Smooth muscle cell (in vitro differentiated cells): ENCODE results near the gene FHIT. TPM values are rescaled to one million over a fixed set of nuclear protein-coding genes. Genes with fewer than 3 reads are reported as not detected.
A peak's percentile ranks its signal among the peaks of the same experiment; 100 is the strongest.
"Not testable (repeated sequence)": the region's sequence is repeated elsewhere in the genome, so short reads cannot be mapped to it uniquely, and the experiment has no call there.

Experiments used
- DNase-seq: peaks from one replicate; lab custom pipeline; 2025; ENCODE audit not compliant: unreplicated experiment; lab: John Stamatoyannopoulos, UW
- H2AFZ ChIP-seq: fragments of 200-600 bp; sonication (generic); 2 replicates; pipeline ENCODE4 v1.6.0; 2016; ENCODE audit warnings: antibody characterized with exemption, low read depth, mild to moderate bottlenecking
- H3F3A ChIP-seq: fragments of 200-600 bp; sonication (generic); 2 replicates; pipeline ENCODE4 v1.6.0; 2017; ENCODE audit warnings: antibody characterized with exemption, low read depth
- H3K27ac ChIP-seq: fragments of 200-600 bp; sonication (generic); 2 replicates; pipeline ENCODE4 v1.5.1; 2016; ENCODE audit warnings: low read depth, mild to moderate bottlenecking
- H3K27me3 ChIP-seq: fragments of 200-600 bp; sonication (generic); 2 replicates; pipeline ENCODE4 v1.6.1; 2016; ENCODE audit warnings: low read depth, mild to moderate bottlenecking
- H3K36me3 ChIP-seq: fragments of 200-600 bp; sonication (generic); 2 replicates; pipeline ENCODE4 v1.5.1; 2016; ENCODE audit warnings: low read depth
- H3K4me1 ChIP-seq: fragments of 200-600 bp; sonication (generic); 2 replicates; pipeline ENCODE4 v1.5.1; 2016; ENCODE audit warnings: low read depth
- H3K4me2 ChIP-seq: fragments of 200-600 bp; sonication (generic); 2 replicates; pipeline ENCODE4 v1.6.0; 2016; ENCODE audit warnings: mild to moderate bottlenecking
- H3K4me3 ChIP-seq: fragments of 200-600 bp; sonication (generic); 2 replicates; pipeline ENCODE4 v1.5.1; 2016; ENCODE audit warnings: mild to moderate bottlenecking
- H3K79me2 ChIP-seq: fragments of 200-600 bp; sonication (generic); 2 replicates; pipeline ENCODE4 v1.6.0; 2016; ENCODE audit warnings: low read depth, mild to moderate bottlenecking
- H3K9ac ChIP-seq: fragments of 200-600 bp; sonication (generic); 2 replicates; pipeline ENCODE4 v1.6.0; 2016; ENCODE audit warnings: low read depth
- H3K9me3 ChIP-seq: fragments of 200-600 bp; sonication (generic); replicated peaks from 2 replicates; pipeline ENCODE4 v1.5.1; 2016; ENCODE audit warnings: low read depth
- H4K20me1 ChIP-seq: fragments of 200-600 bp; sonication (generic); 2 replicates; pipeline ENCODE4 v1.6.0; 2016; ENCODE audit warnings: low read depth
- CTCF ChIP-seq: fragments of 200-600 bp; sonication (generic); IDR thresholded peaks from 2 replicates; pipeline ENCODE4 v1.5.1; 2017; ENCODE audit warnings: borderline replicate concordance, mild to moderate bottlenecking, antibody characterized with exemption; ENCODE audit not compliant: insufficient read depth, poor library complexity, severe bottlenecking
- WGBS: methylation state at CpG from one replicate; pipeline ENCODE4 v1.1.7; 2016; ENCODE audit warnings: low lambda C conversion rate; 5-methylcytosine and 5-hydroxymethylcytosine counted together
- polyA plus RNA-seq: library from polyadenylated mRNA; unstranded; fragments of >200 nt; fragmentation: Nextera tagmentation; extraction: Ambion mirVana; gene quantifications from 2 replicates; pipeline ENCODE4 v1.2.1, GENCODE V29; 2016
- total RNA-seq: library from RNA; depleted of rRNA; stranded (reverse); fragments of >200 nt; gene quantifications from 2 replicates; pipeline ENCODE4 v1.2.3, GENCODE V29; 2014

FHIT gene
- total and polyA plus RNA-seq, 2 experiments from 2014 or later: 5.9 to 6.7 TPM

DNA sequence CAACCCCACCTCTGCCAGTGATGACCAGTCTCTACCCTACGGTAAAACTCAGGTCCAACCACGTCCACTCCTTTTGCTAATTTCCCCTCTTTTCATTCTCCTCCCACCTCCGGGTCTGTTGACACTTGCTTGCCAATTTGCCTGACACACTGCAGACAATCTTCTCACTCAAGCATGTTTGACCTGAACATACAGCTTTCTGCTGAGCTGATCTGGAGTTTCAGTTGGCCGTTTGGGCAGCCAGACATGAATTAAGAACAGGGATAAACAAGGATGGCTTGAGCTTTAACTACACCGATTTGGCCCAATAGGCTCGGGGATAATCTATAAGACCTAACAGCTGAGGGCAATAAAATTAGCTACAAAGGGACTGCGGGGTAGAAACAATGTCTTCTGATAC is 1442.8 kb downstream of the FHIT start:
- H3K79me2 ChIP-seq: no peaks in the 10 kb centered on the region
- H3K27ac ChIP-seq: peak overlapping the region; percentile 76
- H3K4me2 ChIP-seq: no peak overlapping the region
- H2AFZ ChIP-seq: peak overlapping the region; percentile 40
- peaks cover 12% of the 10 kb centered on the region for H3K4me1 ChIP-seq
- H3K9ac ChIP-seq: no peak overlapping the region
- WGBS: 50% methylated on average over 7 of the region's 7 CpGs
- TF ChIP-seq CTCF: no peak
- no peaks in the 10 kb centered on the region for H3K36me3 ChIP-seq
- H3K9me3 ChIP-seq: no peaks in the 10 kb centered on the region
- no peak for DNase-seq
- H3K4me3 ChIP-seq: no peak overlapping the region
- no peaks in the 10 kb centered on the region for H4K20me1 ChIP-seq
- no peaks in the 10 kb centered on the region for H3F3A ChIP-seq
- H3K27me3 ChIP-seq: no peaks in the 10 kb centered on the region

- Histone ChIP-seq H4K20me1 (no peaks in the 10 kb centered on the region), H3K27me3 (no peaks in the 10 kb centered on the region), H3K4me3 (no peak overlapping the region), H3K4me2 (no peak overlapping the region), H3K79me2 (no peaks in the 10 kb centered on the region), H3K27ac (no peak overlapping the region), H2AFZ (no peak overlapping the region), H3K9me3 (no peaks in the 10 kb centered on the region), H3K4me1 (peaks cover 12% of the 10 kb centered on the region), H3K9ac (no peak overlapping the region), H3F3A (no peaks in the 10 kb centered on the region), H3K36me3 (no peaks in the 10 kb centered on the region)
- no peak for TF ChIP-seq CTCF
- DNase-seq: no peak
- 85% methylated on average over 11 of the region's 11 CpGs for WGBS
Observed at GRCh38 chr3:59803268-59803667, 1448.0 kb downstream of the FHIT start.

GRCh38 chr3:59802453-59802852 is 1448.8 kb downstream of the FHIT start:
- peaks cover 12% of the 10 kb centered on the region for H3K4me1 ChIP-seq
- not testable (repeated sequence) for H3K79me2 ChIP-seq, H3F3A ChIP-seq, DNase-seq, H3K27me3 ChIP-seq, H3K4me3 ChIP-seq, H3K36me3 ChIP-seq, H2AFZ ChIP-seq, H3K27ac ChIP-seq, H3K4me2 ChIP-seq, H3K9me3 ChIP-seq, H4K20me1 ChIP-seq, H3K9ac ChIP-seq
- WGBS: 84% methylated on average over 5 of the region's 5 CpGs

- Histone ChIP-seq H3K4me1 (peaks cover 13% of the 10 kb centered on the region), H3K4me3 (no peak overlapping the region)
Observed at GRCh38 chr3:59802045-59802444, 1449.2 kb downstream of the FHIT start.

More at GRCh38 chr3:59802045-59802444, 1449.2 kb downstream of the FHIT start:
- no peak overlapping the region for H3K27ac ChIP-seq
- no peak overlapping the region for H3K9ac ChIP-seq
- H3F3A ChIP-seq: no peaks in the 10 kb centered on the region
- H4K20me1 ChIP-seq: no peaks in the 10 kb centered on the region
- no peaks in the 10 kb centered on the region for H3K9me3 ChIP-seq
- WGBS: 77% methylated on average over 2 of the region's 2 CpGs
- TF ChIP-seq CTCF: no peak
- H3K79me2 ChIP-seq: no peaks in the 10 kb centered on the region
- DNase-seq: no peak
- H3K27me3 ChIP-seq: no peaks in the 10 kb centered on the region
- H2AFZ ChIP-seq: no peak overlapping the region
- H3K36me3 ChIP-seq: no peaks in the 10 kb centered on the region
- no peak overlapping the region for H3K4me2 ChIP-seq
